NCI-H748 treated with DMSO at 0.1 percent for 48 hours (cell line): ENCODE data around the gene NRXN3.
A peak's percentile ranks its signal among the peaks of the same experiment; 100 is the strongest.

Source experiments
- DNase-seq: peaks from one replicate; lab custom pipeline; 2025; lab: John Stamatoyannopoulos, UW

Gene NRXN3

DNA sequence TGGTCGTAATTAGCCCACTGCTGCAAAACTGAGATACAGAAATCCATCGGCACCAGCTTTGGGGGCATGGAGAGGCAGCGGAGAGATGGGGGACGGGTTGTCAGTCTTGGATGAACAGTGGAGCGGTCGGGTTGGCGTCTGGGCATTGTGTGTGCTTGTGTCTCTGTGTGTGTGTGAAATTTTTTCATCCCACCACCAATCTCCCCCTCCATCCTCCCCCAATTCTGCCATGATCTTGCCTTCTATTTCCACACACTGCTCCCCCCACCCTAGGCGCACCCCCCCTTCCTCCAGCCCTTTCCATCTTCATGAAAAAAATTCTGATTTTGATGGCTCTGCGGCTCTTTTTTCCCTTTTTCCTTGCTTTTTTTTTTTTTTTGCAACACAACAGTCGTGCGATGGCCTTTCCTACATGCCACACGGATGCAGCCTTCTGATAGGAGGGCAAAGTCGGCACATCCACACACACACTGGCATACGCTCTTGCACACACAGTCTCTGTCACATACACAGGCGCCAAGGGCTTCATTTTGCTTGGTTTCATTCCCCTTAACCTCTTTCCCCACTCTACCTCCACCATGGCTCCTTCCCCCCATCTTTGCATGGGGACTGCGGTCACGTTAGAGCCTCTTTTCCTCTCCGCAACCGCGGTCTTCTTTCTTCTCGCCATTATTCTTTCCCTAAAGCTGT lies 3.3 kb downstream of the NRXN3 start:
- no peak for DNase-seq

GRCh38 chr14:78175412-78175811 lies 5.2 kb downstream of the NRXN3 start:
- DNase-seq, result no peak

DNA sequence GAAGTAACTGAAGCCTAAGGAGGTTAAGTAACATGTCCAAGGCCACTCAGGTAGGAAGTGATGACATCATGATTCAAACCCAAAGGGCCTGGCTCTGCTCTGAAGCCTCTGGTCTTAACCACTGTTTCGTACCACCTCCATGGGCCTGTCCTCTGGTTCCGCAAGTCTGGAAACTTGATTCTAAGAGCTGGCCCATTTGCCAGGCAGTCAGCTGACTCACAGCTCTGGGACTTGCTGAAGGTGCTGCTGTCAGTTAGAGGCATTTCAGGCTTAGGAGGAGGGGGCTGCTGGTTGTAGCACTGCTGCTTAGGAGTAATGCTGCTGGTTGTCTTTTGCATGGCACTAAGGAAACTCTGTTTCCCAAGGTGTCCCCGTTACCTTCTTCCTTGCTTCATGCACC lies 7.9 kb downstream of the NRXN3 start:
- DNase-seq, result no peak

DNA sequence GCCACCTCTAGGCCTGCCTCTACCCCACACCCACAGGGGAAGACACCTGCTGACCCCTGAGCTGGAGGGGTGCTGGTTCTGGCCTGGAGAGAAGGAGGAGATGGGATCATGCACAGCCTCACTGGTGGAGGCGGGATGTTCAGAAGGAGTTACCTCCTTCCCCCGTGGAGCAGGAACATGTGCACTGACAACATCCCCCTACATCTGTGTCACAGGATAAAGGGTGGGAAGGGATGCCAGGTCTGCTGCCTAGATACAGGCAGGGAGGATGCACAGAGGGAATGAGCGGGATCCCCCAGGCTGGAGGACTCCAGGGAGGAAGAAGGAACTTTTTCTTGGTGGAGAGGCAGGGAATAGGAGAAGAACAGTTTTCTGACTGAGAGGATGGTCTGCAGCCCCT lies 8.8 kb downstream of the NRXN3 start:
- DNase-seq, result no peak

GRCh38 chr14:78181270-78181669 lies 11.1 kb downstream of the NRXN3 start:
- no peak for DNase-seq

DNA sequence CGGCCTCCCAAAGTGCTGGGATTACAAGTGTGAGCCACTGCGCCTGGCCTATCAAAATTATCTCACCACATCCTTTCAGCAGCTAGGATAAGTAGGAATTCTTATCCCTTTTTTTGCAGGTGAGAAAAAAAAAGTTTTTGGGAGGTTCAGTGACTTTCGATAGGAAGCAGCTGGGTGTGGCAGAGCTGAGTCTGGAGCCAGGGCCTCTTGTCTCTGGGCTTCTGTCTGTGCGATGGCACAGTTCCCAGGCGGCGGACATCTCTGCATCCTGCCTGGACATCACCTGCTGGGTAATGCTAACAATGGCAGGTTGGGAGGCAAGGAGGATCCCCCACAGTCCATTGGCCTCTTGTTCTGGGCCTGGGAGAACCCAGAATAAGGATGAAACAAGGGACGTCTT lies 12.5 kb downstream of the NRXN3 start:
- no peak for DNase-seq

DNA sequence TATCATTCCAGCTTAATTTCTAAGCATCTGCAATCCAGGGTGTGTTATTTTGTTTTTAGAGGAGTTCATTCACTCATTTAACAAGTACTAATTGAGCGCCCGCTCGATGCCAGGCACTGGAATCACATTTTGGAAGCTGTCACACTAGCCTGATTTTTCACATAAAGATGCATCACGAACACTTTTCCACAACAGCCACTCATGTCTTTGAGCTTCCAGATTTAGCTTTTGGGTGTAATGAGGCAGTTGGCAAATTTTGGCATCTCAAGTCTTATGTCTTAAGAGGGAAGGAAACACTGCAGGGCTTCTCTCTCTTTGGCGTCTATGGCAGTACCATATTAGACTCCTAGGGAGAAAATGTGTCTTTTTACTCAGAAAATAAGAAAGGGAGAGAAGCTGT lies 14.0 kb downstream of the NRXN3 start:
- DNase-seq, result no peak

GRCh38 chr14:78186277-78186676 lies 16.1 kb downstream of the NRXN3 start:
- no peak for DNase-seq

DNA sequence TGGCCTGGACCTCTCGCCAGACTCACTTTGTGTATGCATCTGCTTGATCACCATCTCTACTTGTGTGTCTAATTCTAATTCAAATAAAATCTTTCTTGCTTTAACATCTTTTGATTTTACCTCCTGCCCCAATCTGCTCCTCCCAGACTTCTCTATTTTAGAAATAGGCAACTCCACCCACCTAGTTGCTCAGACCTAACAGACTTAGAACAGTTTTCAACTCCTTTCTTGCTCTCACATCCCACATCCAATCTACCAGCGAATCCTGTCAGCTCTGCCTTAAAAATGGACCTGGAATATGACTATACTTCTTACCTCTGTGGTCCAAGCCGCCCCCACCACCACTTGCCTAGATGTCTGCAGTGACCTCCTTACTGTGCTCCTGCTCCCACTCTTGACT lies 18.7 kb downstream of the NRXN3 start:
- DNase-seq, result no peak

- DNase-seq, result no peak
Measured at GRCh38 chr14:78195431-78195830, 25.3 kb downstream of the NRXN3 start.

- DNase-seq, result no peak
Measured at GRCh38 chr14:78196323-78196722, 26.1 kb downstream of the NRXN3 start.

- DNase-seq, result no peak
Measured at GRCh38 chr14:78197051-78197450, 26.9 kb downstream of the NRXN3 start.

DNA sequence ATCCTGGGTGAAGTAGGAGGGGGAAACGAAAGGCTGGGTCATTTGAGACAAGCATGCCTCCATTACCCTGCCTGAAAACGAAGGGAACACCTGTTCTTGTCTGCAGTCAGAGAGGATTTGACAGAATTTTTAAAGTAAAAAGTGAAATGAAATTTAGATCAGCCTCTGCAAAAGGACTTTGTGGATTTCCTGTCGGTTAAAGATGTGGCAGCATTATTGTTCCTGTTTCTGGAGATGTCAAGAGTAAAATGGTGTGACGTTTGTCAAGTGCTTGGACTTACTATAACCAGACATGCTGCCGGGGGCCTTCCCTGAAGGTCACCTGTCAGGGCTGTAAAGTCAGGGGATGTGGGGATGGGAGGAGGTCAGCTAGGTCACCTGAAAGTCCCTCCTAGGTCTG lies 32.0 kb downstream of the NRXN3 start:
- DNase-seq, result no peak

DNA sequence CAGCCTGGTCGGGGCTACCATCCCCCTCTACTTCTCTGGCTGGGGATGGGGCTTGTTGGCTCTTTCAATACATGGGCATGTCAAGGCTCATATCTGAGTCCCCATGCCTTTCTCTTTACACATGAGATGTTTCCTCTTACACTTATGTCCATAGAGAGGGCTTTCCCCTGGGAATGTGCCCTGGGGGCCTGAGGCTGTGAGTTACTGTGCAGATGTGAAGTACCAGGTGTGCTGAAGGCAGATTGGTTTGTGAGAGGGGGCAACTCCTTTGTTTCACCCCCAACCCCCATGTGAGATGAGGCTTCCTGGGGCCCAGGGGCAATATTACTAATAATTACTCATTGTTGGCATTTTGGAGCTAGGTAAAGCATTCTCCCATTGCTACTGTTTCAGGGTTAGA lies 32.8 kb downstream of the NRXN3 start:
- DNase-seq, result peak; percentile 58

- DNase-seq, result no peak
Measured at GRCh38 chr14:78207414-78207813, 37.2 kb downstream of the NRXN3 start.

DNA sequence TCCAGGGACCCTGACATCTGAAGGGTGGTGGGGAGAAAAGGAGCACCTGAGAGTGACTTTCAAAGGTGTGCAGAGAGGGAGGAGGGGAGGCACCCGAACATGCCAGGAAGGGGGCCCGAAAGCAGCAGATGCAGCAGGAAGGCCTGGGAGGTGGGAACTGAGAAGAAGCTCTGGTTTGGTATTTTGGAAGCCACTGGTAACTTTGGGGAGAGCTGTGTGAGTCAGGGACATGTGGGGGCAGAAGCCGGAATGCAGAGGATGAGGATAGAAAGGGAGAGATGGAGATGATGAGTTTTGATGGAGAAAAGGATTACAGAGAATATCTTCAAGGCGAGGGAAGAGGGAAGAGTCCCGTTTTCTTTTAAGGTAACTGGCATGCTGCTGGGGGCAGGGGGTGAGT lies 50.1 kb downstream of the NRXN3 start:
- DNase-seq, result no peak

DNA sequence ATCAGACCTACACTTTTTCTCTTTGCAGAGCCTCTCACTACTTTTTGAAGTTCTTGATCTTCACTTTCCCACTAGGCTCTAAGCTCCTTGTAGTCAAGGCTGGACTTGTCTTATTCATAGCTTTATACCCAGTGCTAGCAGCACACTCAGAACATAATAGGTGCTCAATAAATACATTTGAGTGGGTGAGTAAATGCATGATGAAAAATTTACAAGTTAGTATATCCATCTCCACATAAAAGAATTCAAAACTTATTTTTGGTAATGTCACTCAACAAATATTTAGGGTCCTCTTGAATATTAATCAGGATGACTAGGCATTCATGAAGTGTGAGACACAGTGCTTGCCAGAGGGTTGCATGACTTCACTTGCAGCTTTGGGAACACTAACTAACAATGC lies 52.6 kb downstream of the NRXN3 start:
- DNase-seq, result no peak

DNA sequence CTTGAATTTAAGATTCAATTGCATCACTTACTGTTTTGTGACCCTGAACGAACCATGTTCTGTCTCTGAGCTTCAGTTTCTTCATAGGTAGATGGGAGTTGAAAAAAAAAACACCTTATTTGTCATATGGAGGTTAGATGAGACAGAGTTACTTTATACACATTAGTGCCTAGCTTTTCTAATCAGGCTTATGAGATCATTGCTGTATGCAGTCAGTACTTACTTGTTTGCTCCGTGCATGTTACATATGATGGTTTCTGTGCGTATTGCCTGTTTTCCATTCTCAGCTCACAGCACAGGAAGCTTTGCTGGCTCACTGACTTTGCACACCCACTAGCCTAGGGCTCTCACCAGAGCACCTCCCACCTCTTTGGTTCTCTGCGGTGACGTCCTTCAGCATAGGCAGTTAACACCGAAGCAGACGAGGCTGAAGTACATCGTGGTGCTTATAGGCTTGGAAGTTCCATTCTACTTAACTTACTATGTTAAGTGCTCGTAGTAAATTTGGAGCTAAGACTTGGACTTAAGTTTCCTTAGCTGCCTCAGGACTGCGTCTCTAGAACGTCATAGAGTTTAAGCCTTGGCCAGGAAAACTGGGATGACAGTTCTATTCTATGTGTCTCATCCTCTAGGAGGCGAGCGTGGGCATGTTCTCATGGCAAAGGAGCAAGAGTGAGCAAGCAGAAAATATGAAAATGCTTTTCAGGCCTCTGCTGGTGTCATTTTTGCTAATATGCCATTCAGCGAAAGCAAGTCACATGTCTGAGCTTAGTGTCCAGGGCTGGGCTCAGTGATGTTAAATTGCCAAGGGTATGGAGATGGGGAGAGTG lies 57.3 kb downstream of the NRXN3 start:
- no peak for DNase-seq

DNA sequence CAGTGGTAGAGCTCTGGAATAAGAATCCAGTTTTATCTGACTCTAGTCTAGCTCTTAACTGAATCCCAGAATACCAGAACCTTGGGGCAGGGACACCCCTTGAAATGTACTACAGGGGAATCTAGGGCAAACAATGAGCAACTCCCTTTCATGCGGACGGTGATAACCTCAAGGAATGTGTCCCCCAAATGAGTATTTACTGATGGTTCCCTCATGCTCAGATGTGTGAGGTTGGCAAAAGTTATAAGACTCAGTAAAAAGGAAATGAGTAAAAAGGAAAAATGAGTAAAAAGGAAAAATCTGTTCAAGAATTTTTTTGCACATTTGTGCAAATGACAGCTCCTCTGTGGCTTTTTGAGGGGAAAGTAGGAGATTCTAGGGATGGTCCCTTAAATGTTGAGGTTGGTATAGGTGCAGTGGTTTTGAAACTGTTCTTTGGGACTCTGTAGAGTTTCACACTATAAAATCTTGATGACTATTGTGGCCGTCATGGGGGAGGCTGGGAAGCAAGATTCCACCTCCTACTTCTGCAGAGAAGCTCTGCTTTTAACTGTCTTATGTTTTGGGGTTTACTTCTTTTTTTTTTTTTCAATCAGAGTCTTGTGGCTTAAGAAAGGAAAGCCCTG lies 58.6 kb downstream of the NRXN3 start:
- DNase-seq, result no peak

DNA sequence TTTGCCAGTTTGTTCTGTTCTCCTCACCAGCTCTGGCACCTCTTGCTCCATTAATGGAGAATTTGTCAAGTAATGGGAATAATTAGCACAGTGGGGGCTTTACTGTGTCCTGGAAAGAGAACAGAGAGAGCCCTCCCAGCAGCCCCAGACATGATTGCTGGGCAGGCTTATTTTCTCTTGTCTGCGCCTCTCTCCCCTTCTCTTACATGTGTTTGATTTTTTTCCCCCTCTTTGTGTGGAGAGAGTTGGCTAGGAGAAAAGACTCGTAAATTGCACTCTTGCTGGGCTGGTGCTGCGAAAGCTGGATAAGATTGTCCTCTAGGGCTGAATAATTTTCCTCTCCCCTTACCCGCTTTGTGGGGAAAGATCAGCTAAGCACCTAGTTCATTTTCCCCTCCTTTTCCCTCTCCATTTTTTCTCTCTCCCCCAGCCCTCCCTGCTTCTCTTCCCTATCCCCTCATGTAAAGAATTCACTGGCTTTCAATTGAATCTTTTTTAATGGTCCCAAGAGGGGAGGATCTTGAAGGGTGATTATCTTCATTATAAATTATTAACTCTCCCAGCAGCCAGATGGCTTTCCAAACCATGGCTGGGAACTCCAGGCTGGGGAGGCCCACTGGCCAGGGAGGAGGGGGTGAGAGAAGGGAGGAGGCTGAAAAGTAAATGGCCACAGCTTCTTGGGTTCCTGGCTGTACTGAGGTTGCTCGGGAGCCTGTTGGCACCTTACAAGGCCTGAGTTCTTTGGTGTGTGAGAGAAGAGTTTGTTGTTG lies 62.2 kb downstream of the NRXN3 start:
- DNase-seq, result no peak

- DNase-seq, result no peak
Measured at GRCh38 chr14:78238141-78238540, 68.0 kb downstream of the NRXN3 start.

- no peak for DNase-seq
Measured at GRCh38 chr14:78240567-78240966, 70.4 kb downstream of the NRXN3 start.
